A673 (cell line): ENCODE data around the gene CCDC86. TPM values are rescaled to one million over a fixed set of nuclear protein-coding genes. Genes with fewer than 3 reads are reported as not detected.

Experiments used
- BruUV-seq: library from RNA; stranded (reverse); fragments of 400-500 nt; replicated peaks from 2 replicates; lab custom pipeline; 2021; lab: Mats Ljungman, UMichigan
- CTCF ChIA-PET: fragments of 300-600 bp; sonication (Branson Sonifier 250); formaldehyde crosslinking; loops from one replicate; lab custom pipeline; 2022; ENCODE audit warnings: antibody characterized with exemption; lab: Charles Lee
- POLR2A ChIA-PET: fragments of 300-600 bp; sonication (Branson Sonifier 250); formaldehyde crosslinking; loops from one replicate; lab custom pipeline; 2022; ENCODE audit warnings: antibody characterized with exemption; ENCODE audit not compliant: low non-redundant PET; lab: Charles Lee
- DNase-seq: peaks from one replicate; pipeline ENCODE4 v3.0.0-alpha.2; 2015; ENCODE audit warnings: low spot score
- H3K27ac ChIP-seq: fragments of 200-600 bp; sonication (generic); 2 replicates; pipeline ENCODE4 v1.5.1; 2016; ENCODE audit warnings: mixed run types, low read depth, mild to moderate bottlenecking, mixed read lengths, antibody characterized with exemption, low read length; ENCODE audit not compliant: poor library complexity, severe bottlenecking
- H3K27me3 ChIP-seq: fragments of 200-600 bp; sonication (generic); replicated peaks from 2 replicates; pipeline ENCODE4 v1.6.1; 2017; ENCODE audit warnings: mixed run types, low read depth, mild to moderate bottlenecking, mixed read lengths, antibody characterized with exemption, low read length; ENCODE audit not compliant: insufficient read depth, poor library complexity
- H3K36me3 ChIP-seq: fragments of 200-600 bp; sonication (generic); 2 replicates; pipeline ENCODE4 v1.6.1; 2016; ENCODE audit warnings: mixed run types, mild to moderate bottlenecking, mixed read lengths, antibody characterized with exemption, low read length; ENCODE audit not compliant: insufficient read depth, poor library complexity, severe bottlenecking
- H3K4me1 ChIP-seq: fragments of 200-600 bp; sonication (generic); 2 replicates; pipeline ENCODE4 v1.6.1; 2017; ENCODE audit warnings: mixed run types, mild to moderate bottlenecking, mixed read lengths, antibody characterized with exemption, low read length; ENCODE audit not compliant: insufficient read depth, poor library complexity, severe bottlenecking
- H3K4me3 ChIP-seq: fragments of 200-600 bp; sonication (generic); 2 replicates; pipeline ENCODE4 v1.5.1; 2016; ENCODE audit warnings: low read depth, mixed run types, mild to moderate bottlenecking, mixed read lengths, low read length; ENCODE audit not compliant: poor library complexity, severe bottlenecking
- H3K9me3 ChIP-seq: fragments of 200-600 bp; sonication (generic); 2 replicates; pipeline ENCODE4 v1.6.1; 2016; ENCODE audit warnings: mixed run types, low read depth, mild to moderate bottlenecking, mixed read lengths, antibody characterized with exemption, low read length; ENCODE audit not compliant: poor library complexity, severe bottlenecking
- EZH2 ChIP-seq: fragments of 200-600 bp; sonication (generic); IDR thresholded peaks from 2 replicates; pipeline ENCODE4 v1.6.1; 2017; ENCODE audit warnings: borderline replicate concordance, low read depth, mild to moderate bottlenecking, mixed read lengths, antibody characterized with exemption, low read length; ENCODE audit not compliant: poor library complexity, severe bottlenecking
- intact Hi-C: fragments of 100-400 bp; cut with micrococcal nuclease; formaldehyde crosslinking; loops from one replicate; pipeline ENCODE4 v1.10.0; 2022; ENCODE audit not compliant: unreplicated experiment
- total RNA-seq: library from RNA; stranded (reverse); gene quantifications from 2 replicates; pipeline ENCODE4 v1.2.3, GENCODE V29; 2021
- TF ChIP-seq, protein P1 (sequence below): fragments of 300-800, 200-600 bp; sonication (generic); conservative IDR thresholded peaks from 2 replicates; pipeline ENCODE4 v1.5.1; 2017; ENCODE audit warnings: low read depth, mild to moderate bottlenecking, antibody characterized with exemption, low read length, moderate library complexity, mixed read lengths

Gene CCDC86
- total RNA-seq, 1 experiment from 2014 or later = 188 TPM

DNA sequence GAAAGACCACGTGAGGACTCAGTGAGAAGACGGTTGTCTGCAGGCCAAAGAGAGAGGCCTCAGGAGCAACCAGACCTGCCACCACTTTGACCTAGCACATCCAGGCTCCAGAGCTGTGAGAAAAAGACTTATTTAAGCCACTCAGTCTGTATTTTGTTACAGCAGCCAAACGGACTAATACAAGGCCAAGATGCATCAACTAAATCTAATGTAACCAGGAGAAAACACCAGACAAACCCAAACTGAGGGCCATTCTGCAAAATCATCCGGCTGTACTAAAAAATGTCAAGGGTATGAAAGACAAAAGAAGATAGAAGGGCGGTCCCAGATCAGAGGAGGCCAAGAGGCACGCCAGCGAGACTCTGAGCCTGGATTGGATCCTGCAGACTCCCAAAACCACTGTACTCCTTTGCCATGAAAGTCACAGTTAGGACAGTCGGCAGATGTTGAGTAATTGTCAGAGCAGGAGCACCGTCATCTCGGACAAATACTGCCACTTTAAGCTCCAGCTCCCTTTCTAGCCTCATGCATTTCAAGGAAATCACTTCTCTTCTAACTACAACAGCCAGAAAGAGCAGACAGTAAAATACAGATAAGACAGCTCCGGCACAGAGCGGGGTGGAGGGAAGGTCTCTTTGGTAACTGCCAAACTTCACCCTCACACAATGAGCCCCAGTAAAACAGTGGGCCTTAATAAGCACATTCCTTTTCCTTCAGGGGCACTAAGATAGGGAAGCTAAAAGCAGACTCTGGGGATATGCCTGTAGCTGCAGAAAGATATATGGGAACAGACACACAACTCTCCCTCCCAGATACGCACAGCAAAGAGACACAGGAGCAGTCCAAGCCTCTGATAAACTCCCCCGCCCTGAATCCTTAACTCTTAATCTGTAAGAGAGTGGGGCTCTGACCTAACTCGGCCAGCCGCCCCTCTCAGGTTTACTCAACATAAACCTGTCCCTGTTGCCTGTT, 21.9 kb downstream of the CCDC86 start:
- no peaks in the 10 kb centered on the region for H3K36me3 ChIP-seq
- no peak for DNase-seq
- H3K4me1 ChIP-seq = no peaks in the 10 kb centered on the region
- ChIA-PET POLR2A (interaction anchor here (0.6 kb wide), 1 partner anchor 62 kb away, joined by 3 read pairs; no protein-coding TSS in a partner anchor), CTCF (no interaction called here)
- H3K9me3 ChIP-seq = no peaks in the 10 kb centered on the region
- no peak overlapping the region for H3K4me3 ChIP-seq
- H3K27me3 ChIP-seq = no peaks in the 10 kb centered on the region
- no peak overlapping the region for H3K27ac ChIP-seq
- BruUV-seq = no TSS peak
- intact Hi-C loops = no loop called here
- no peak for TF ChIP-seq EZH2
- TF ChIP-seq, protein P1, sequence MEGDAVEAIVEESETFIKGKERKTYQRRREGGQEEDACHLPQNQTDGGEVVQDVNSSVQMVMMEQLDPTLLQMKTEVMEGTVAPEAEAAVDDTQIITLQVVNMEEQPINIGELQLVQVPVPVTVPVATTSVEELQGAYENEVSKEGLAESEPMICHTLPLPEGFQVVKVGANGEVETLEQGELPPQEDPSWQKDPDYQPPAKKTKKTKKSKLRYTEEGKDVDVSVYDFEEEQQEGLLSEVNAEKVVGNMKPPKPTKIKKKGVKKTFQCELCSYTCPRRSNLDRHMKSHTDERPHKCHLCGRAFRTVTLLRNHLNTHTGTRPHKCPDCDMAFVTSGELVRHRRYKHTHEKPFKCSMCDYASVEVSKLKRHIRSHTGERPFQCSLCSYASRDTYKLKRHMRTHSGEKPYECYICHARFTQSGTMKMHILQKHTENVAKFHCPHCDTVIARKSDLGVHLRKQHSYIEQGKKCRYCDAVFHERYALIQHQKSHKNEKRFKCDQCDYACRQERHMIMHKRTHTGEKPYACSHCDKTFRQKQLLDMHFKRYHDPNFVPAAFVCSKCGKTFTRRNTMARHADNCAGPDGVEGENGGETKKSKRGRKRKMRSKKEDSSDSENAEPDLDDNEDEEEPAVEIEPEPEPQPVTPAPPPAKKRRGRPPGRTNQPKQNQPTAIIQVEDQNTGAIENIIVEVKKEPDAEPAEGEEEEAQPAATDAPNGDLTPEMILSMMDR = no peak

DNA sequence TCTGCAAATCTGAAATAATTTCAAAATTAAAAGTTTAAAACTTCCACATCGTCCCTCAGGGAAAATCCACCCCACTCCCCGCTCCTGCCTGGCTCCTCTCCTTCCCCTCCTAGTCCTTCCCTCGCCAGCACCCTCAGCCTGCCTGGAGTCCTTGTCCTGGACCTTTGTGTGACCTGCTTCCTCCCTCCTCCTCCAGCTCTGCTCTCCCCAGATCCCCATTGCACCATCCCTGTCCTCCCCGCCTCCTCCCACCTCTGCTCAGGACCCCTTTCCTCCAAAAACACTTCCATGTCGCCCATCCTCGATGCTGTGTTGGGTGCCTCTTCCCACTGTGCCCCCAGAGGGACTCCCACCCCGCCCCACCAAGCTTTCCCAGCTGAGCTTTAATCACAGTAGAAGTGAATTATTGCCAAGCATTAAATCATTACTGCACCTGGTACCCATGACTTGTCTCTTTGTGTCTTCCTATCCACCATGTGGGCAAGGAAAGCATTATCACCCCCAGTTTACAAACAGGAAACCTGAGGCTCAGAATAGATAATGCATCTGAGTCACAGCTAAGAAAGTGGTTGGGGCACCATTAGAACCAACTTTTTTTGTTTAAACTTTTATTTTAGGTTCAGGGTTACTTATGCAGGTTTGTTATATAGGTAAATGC, 23.1 kb downstream of the CCDC86 start:
- BruUV-seq = no TSS peak
- CTCF ChIA-PET = no interaction called here
- H3K27me3 ChIP-seq = no peaks in the 10 kb centered on the region
- H3K4me1 ChIP-seq = no peaks in the 10 kb centered on the region
- no peak for TF ChIP-seq EZH2
- TF ChIP-seq, protein P1 = no peak
- POLR2A ChIA-PET = no interaction called here
- H3K9me3 ChIP-seq = no peaks in the 10 kb centered on the region
- DNase-seq = no peak
- intact Hi-C loops = no loop called here
- H3K36me3 ChIP-seq = no peaks in the 10 kb centered on the region
- no peak overlapping the region for H3K4me3 ChIP-seq
- no peak overlapping the region for H3K27ac ChIP-seq

DNA sequence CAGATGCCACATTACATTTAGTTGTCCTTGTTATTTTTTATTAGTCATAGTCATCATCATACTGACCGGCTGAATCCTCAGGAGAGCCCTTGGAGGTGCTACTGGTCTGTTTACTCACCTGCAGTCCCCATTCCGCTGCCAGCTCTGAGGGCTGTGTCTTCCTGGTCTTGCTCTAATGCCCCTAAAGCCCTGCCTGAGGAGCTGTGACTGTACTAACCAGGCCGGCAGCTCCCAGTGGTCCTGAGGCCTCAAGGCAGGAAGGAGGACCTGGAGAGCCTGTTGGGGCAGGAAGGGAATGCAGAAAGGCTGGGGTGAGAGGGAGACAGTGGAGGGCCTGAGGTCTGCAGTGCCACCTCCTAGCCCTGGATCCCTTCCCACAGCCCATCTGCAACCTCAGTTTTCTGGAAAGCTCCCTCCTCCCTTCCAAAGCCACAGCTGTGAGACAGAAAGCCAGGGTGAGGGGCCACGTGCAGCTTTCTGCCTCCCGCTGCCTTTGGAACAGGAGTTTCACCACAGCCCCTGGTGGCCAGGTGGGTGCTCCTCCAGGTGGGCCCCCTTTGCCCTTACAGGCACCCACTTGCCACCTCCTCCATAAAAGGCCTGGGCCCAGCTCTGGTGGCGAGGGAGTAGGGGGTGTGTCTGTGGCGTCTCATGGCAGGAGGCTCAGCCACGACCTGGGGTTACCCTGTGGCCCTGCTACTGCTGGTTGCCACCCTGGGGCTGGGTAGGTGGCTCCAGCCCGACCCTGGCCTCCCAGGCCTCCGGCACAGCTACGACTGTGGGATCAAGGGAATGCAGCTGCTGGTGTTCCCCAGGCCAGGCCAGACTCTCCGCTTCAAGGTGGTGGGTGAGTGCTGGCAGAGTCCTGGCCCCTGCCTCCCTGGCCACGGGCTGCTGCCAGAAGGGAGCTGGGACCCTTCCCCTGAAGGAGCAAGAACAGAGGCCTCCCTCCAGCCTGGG, 25.3 kb downstream of the CCDC86 start, which contains the start of gene ZP1:
ZP1 (plus strand) TSS at position 632 of the 960 bp plus-strand sequence; CDS start at position 652, 20 bp downstream.
- H3K4me1 ChIP-seq = no peaks in the 10 kb centered on the region
- H3K27me3 ChIP-seq = no peaks in the 10 kb centered on the region
- POLR2A ChIA-PET = no interaction called here
- no peak for TF ChIP-seq EZH2
- TF ChIP-seq, protein P1 = no peak
- DNase-seq = no peak
- no TSS peak for BruUV-seq
- no peak within 1 kb of the TSS for H3K27ac ChIP-seq
- CTCF ChIA-PET = no interaction called here
- H3K9me3 ChIP-seq = no peaks in the 10 kb centered on the region
- H3K4me3 ChIP-seq = no peak within 1 kb of the TSS
- no peaks in the 10 kb centered on the region for H3K36me3 ChIP-seq
- intact Hi-C loops = no loop called here
